DOHH2 (cell line): ENCODE results near the gene COL5A1.

Source experiments
- H3F3A ChIP-seq: fragments of 200-600 bp; sonication (generic), shearing (Covaris generic); 2 replicates; pipeline ENCODE4 v1.6.0; 2016; ENCODE audit warnings: antibody characterized with exemption, mild to moderate bottlenecking; ENCODE audit not compliant: control insufficient read depth, insufficient read depth
- H3K27ac ChIP-seq: fragments of 200-600 bp; sonication (generic); 2 replicates; pipeline ENCODE4 v1.5.1; 2014; ENCODE audit warnings: low read depth, mild to moderate bottlenecking, low read length, moderate library complexity
- H3K27me3 ChIP-seq: fragments of 200-600 bp; sonication (generic); 2 replicates; pipeline ENCODE4 v1.6.1; 2014; ENCODE audit warnings: mild to moderate bottlenecking, low read length, mixed read lengths; ENCODE audit not compliant: control insufficient read depth
- H3K36me3 ChIP-seq: fragments of 200-600 bp; sonication (generic); 2 replicates; pipeline ENCODE4 v1.6.1; 2014; ENCODE audit warnings: mild to moderate bottlenecking, low read length, moderate library complexity, mixed read lengths; ENCODE audit not compliant: control insufficient read depth
- H3K4me1 ChIP-seq: fragments of 200-600 bp; sonication (generic); 2 replicates; pipeline ENCODE4 v1.6.1; 2014; ENCODE audit warnings: mild to moderate bottlenecking, low read length, mixed read lengths; ENCODE audit not compliant: control insufficient read depth
- H3K4me2 ChIP-seq: fragments of 200-600 bp; sonication (generic); 2 replicates; pipeline ENCODE4 v1.6.0; 2014; ENCODE audit warnings: mild to moderate bottlenecking, low read length, moderate library complexity
- H3K4me3 ChIP-seq: fragments of 200-600 bp; sonication (generic); 2 replicates; pipeline ENCODE4 v1.5.1; 2014; ENCODE audit warnings: mild to moderate bottlenecking, low read length, mixed read lengths
- H3K79me2 ChIP-seq: fragments of 200-600 bp; sonication (generic); 2 replicates; pipeline ENCODE4 v1.6.1; 2014; ENCODE audit warnings: mild to moderate bottlenecking, low read length, mixed read lengths; ENCODE audit not compliant: control insufficient read depth
- H3K9me2 ChIP-seq: fragments of 200-600 bp; sonication (generic); replicated peaks from 2 replicates; pipeline ENCODE4 v1.6.1; 2014; ENCODE audit warnings: mild to moderate bottlenecking, low read length, mixed read lengths; ENCODE audit not compliant: control insufficient read depth
- H3K9me3 ChIP-seq: fragments of 200-600 bp; sonication (generic); 2 replicates; pipeline ENCODE4 v1.6.1; 2014; ENCODE audit warnings: antibody characterized with exemption, low read length, mixed read lengths; ENCODE audit not compliant: control insufficient read depth, insufficient read depth
- H4K20me1 ChIP-seq: fragments of 200-600 bp; sonication (generic); 2 replicates; pipeline ENCODE4 v1.6.0; 2014; ENCODE audit warnings: low read depth, mild to moderate bottlenecking, antibody characterized with exemption, low read length, moderate library complexity; ENCODE audit not compliant: control insufficient read depth, insufficient read depth
- CTCF ChIP-seq: fragments of 200-600 bp; sonication (generic); IDR thresholded peaks from one replicate; pipeline ENCODE4 v1.5.1; 2014; ENCODE audit warnings: antibody characterized with exemption, mild to moderate bottlenecking, low read depth, low read length; ENCODE audit not compliant: poor library complexity, severe bottlenecking
- EZH2phosphoT487 ChIP-seq: fragments of 200-600 bp; sonication (generic); IDR thresholded peaks from 2 replicates; pipeline ENCODE4 v1.6.1; 2017; ENCODE audit warnings: borderline replicate concordance, mild to moderate bottlenecking, antibody characterized with exemption, low read length, moderate library complexity, mixed read lengths

Gene COL5A1

GRCh38 chr9:134885001-134885678 lies 243.5 kb downstream of the COL5A1 start:
- H4K20me1 ChIP-seq: no peaks in the 10 kb centered on the region
- no peaks in the 10 kb centered on the region for H3K36me3 ChIP-seq
- no peaks in the 10 kb centered on the region for H3K79me2 ChIP-seq
- no peaks in the 10 kb centered on the region for H3F3A ChIP-seq
- H3K4me3 ChIP-seq: no peak overlapping the region
- H3K4me1 ChIP-seq: peaks cover 16% of the 10 kb centered on the region
- no peaks in the 10 kb centered on the region for H3K9me3 ChIP-seq
- no peak overlapping the region for H3K4me2 ChIP-seq
- H3K27ac ChIP-seq: no peak overlapping the region
- H3K27me3 ChIP-seq: no peaks in the 10 kb centered on the region
- H3K9me2 ChIP-seq: no peaks in the 10 kb centered on the region
- TF ChIP-seq CTCF (no peak), EZH2phosphoT487 (no peak)

GRCh38 chr9:134885679-134886412 lies 244.2 kb downstream of the COL5A1 start:
- no peaks in the 10 kb centered on the region for H3F3A ChIP-seq
- H3K4me1 ChIP-seq: peaks cover 21% of the 10 kb centered on the region
- no peak for TF ChIP-seq EZH2phosphoT487
- TF ChIP-seq CTCF: no peak
- no peak overlapping the region for H3K4me2 ChIP-seq
- H3K9me3 ChIP-seq: no peaks in the 10 kb centered on the region
- no peaks in the 10 kb centered on the region for H3K9me2 ChIP-seq
- H3K4me3 ChIP-seq: no peak overlapping the region
- H3K27ac ChIP-seq: no peak overlapping the region
- H3K27me3 ChIP-seq: no peaks in the 10 kb centered on the region
- H3K36me3 ChIP-seq: no peaks in the 10 kb centered on the region
- H4K20me1 ChIP-seq: no peaks in the 10 kb centered on the region
- H3K79me2 ChIP-seq: no peaks in the 10 kb centered on the region

- Histone ChIP-seq H3F3A (no peaks in the 10 kb centered on the region), H3K9me3 (no peaks in the 10 kb centered on the region), H3K27ac (no peak overlapping the region), H3K27me3 (no peaks in the 10 kb centered on the region), H3K79me2 (no peaks in the 10 kb centered on the region), H3K36me3 (no peaks in the 10 kb centered on the region), H3K9me2 (no peaks in the 10 kb centered on the region), H3K4me1 (peaks cover 21% of the 10 kb centered on the region), H3K4me3 (no peak overlapping the region), H3K4me2 (no peak overlapping the region), H4K20me1 (no peaks in the 10 kb centered on the region)
- TF ChIP-seq CTCF (no peak), EZH2phosphoT487 (no peak)
These were observed 244.9 kb downstream of the COL5A1 start for GRCh38 chr9:134886413-134886913.
